GM12878 (cell line): ENCODE measurements around the gene ZNF777. TPM values are rescaled to one million over a fixed set of nuclear protein-coding genes. Genes with fewer than 3 reads are reported as not detected.

Experiments
- ATAC-seq: fragments of 200-7000 bp; cut with Tn5 transposase; 3 replicates; pipeline ENCODE4 v1.9.1; 2020; ENCODE audit warnings: mild to moderate bottlenecking, moderate library complexity
- BruUV-seq: library from RNA; stranded (reverse); fragments of 400-500 nt; replicated peaks from 2 replicates; lab custom pipeline; 2021; lab: Mats Ljungman, UMichigan
- CTCF ChIA-PET: fragments of 300-600 bp; sonication (Branson Sonifier 250); formaldehyde crosslinking; extraction: SDS; loops from one replicate; lab custom pipeline; 2021; ENCODE audit warnings: inconsistent platforms; lab: Yijun Ruan, JAX
- POLR2A ChIA-PET: fragments of 350-600 bp; formaldehyde crosslinking; extraction: SDS; loops from one replicate; lab custom pipeline; 2021; ENCODE audit warnings: inconsistent platforms; lab: Charles Lee
- RAD21 ChIA-PET: fragments of 300-600 bp; sonication (Branson Sonifier 250); formaldehyde crosslinking; loops from one replicate; lab custom pipeline; 2023; ENCODE audit warnings: antibody characterized with exemption; ENCODE audit not compliant: unreplicated experiment; lab: Charles Lee
- SMC1A ChIA-PET: fragments of 300-600 bp; sonication (Branson Sonifier 250); formaldehyde crosslinking; loops from one replicate; lab custom pipeline; 2023; ENCODE audit not compliant: unreplicated experiment, uncharacterized antibody; lab: Charles Lee
- DNase-seq: peaks from one replicate; pipeline ENCODE4 v3.0.0-alpha.2; 2011; ENCODE audit warnings: low read depth, low spot score
- FAIRE-seq: peaks from 3 replicates; lab custom pipeline; 2011; peaks lifted over from hg19 to GRCh38; lab: Jason Lieb, UNC
- H2AFZ ChIP-seq: 2 replicates; pipeline ENCODE4 v1.6.0; 2011; ENCODE audit warnings: low read depth, low read length, control low read depth; ENCODE audit not compliant: control insufficient read depth
- H3K27ac ChIP-seq: 2 replicates; pipeline ENCODE4 v1.5.1; 2011; ENCODE audit warnings: control low read depth; ENCODE audit not compliant: control insufficient read depth, insufficient read depth
- H3K27me3 ChIP-seq, 2 experiments: replicated peaks in 1 of 2; 2 replicates each; pipeline versions ENCODE4 v1.6.0 to v1.6.1; 2011; ENCODE audit warnings: low read length in 1 of 2; ENCODE audit not compliant: control insufficient read depth in 2 of 2, insufficient read depth in 2 of 2
- H3K36me3 ChIP-seq, 2 experiments: 2 replicates each; pipeline ENCODE4 v1.5.1; 2011; ENCODE audit warnings: low read length in 1 of 2; ENCODE audit not compliant: control insufficient read depth in 2 of 2, insufficient read depth in 2 of 2
- H3K4me1 ChIP-seq: 2 replicates; pipeline ENCODE4 v1.6.1; 2011; ENCODE audit warnings: mild to moderate bottlenecking, low read length, moderate library complexity, mixed read lengths; ENCODE audit not compliant: control insufficient read depth, insufficient read depth
- H3K4me2 ChIP-seq: 2 replicates; pipeline ENCODE4 v1.6.0; 2011; ENCODE audit warnings: control low read depth; ENCODE audit not compliant: control insufficient read depth, insufficient read depth
- H3K4me3 ChIP-seq: fragments of 200-600 bp; sonication (generic); 2 replicates; pipeline ENCODE4 v1.5.1; 2016
- H3K79me2 ChIP-seq: 2 replicates; pipeline ENCODE4 v1.6.0; 2011; ENCODE audit warnings: low read length; ENCODE audit not compliant: control insufficient read depth, insufficient read depth
- H3K9ac ChIP-seq: 2 replicates; pipeline ENCODE4 v1.8.0; 2011; ENCODE audit warnings: low read length, control low read depth, mixed read lengths; ENCODE audit not compliant: control insufficient read depth, insufficient read depth
- H3K9me3 ChIP-seq: replicated peaks from 3 replicates; pipeline ENCODE4 v1.5.1; 2011; ENCODE audit warnings: mild to moderate bottlenecking, low read length; ENCODE audit not compliant: control insufficient read depth, insufficient read depth
- H4K20me1 ChIP-seq: 2 replicates; pipeline ENCODE4 v1.6.0; 2011; ENCODE audit not compliant: control insufficient read depth, insufficient read depth
- BRCA1 ChIP-seq: IDR thresholded peaks from 2 replicates; pipeline ENCODE4 v1.6.1; 2011; ENCODE audit warnings: low read depth, low read length, improper control_type of control experiment
- CBFB ChIP-seq: IDR thresholded peaks from 2 replicates; pipeline ENCODE4 v1.6.1; 2016; ENCODE audit warnings: antibody characterized with exemption, low read depth
- CHD4 ChIP-seq: fragments of 200-600 bp; sonication (generic); IDR thresholded peaks from 2 replicates; pipeline ENCODE4 v1.6.1; 2016; ENCODE audit warnings: mild to moderate bottlenecking
- CTCF ChIP-seq, 3 experiments: IDR thresholded peaks in 2 of 3; conservative IDR thresholded peaks in 1 of 3; 2 replicates each; pipeline ENCODE4 v1.5.1; 2011; ENCODE audit warnings: low read depth in 3 of 3, low read length in 3 of 3, mild to moderate bottlenecking in 3 of 3, control low read depth in 2 of 3, moderate library complexity in 2 of 3, inconsistent platforms in 1 of 3, mixed read lengths in 1 of 3; ENCODE audit not compliant: control insufficient read depth in 2 of 3, insufficient read depth in 1 of 3; ENCODE audit errors: extremely low read depth in 1 of 3
- E2F8 ChIP-seq: fragments of 450-650 bp; IDR thresholded peaks from 2 replicates; pipeline ENCODE4 v1.6.1; 2018; ENCODE audit warnings: mild to moderate bottlenecking, low read depth, moderate library complexity; ENCODE audit not compliant: partially characterized antibody
- EED ChIP-seq: sonication (generic); IDR thresholded peaks from 2 replicates; pipeline ENCODE4 v1.6.1; 2016; ENCODE audit warnings: antibody characterized with exemption, low read depth
- LARP7 ChIP-seq: fragments of 450-650 bp; IDR thresholded peaks from 2 replicates; pipeline ENCODE4 v1.6.1; 2017; ENCODE audit warnings: mild to moderate bottlenecking
- MYC ChIP-seq: IDR thresholded peaks from 2 replicates; pipeline ENCODE4 v1.6.1; 2011; ENCODE audit warnings: mild to moderate bottlenecking, low read length, moderate library complexity, inconsistent platforms; ENCODE audit not compliant: insufficient read depth, insufficient replicate concordance, insufficient read length, severe bottlenecking
- NFIC ChIP-seq: IDR thresholded peaks from 2 replicates; pipeline ENCODE4 v1.6.1; 2012; ENCODE audit warnings: low read depth, mild to moderate bottlenecking, inconsistent platforms, low read length, moderate library complexity
- POLR2AphosphoS5 ChIP-seq: IDR thresholded peaks from 2 replicates; pipeline ENCODE4 v1.6.1; 2011; ENCODE audit warnings: mild to moderate bottlenecking, low read length, inconsistent platforms
- POU2F2 ChIP-seq: IDR thresholded peaks from 3 replicates; pipeline ENCODE4 v1.6.1; 2011; ENCODE audit warnings: low read depth, mild to moderate bottlenecking, low read length, borderline replicate concordance
- SRF ChIP-seq, 2 experiments: IDR thresholded peaks; 2 replicates each; pipeline ENCODE4 v1.6.1; 2011; ENCODE audit warnings: low read depth in 2 of 2, low read length in 2 of 2, mild to moderate bottlenecking in 1 of 2, moderate library complexity in 1 of 2
- TAF1 ChIP-seq: IDR thresholded peaks from 2 replicates; pipeline ENCODE4 v1.6.1; 2011; ENCODE audit warnings: mild to moderate bottlenecking, low read depth, low read length, borderline replicate concordance
- WGBS: methylation state at CpG from one replicate; pipeline ENCODE4 v1.1.6; 2016; ENCODE audit warnings: low lambda C conversion rate; ENCODE audit not compliant: insufficient replicate concordance, insufficient coverage; ENCODE audit errors: missing lambda C conversion rate; 5-methylcytosine and 5-hydroxymethylcytosine counted together
- in situ Hi-C: fragments of 300-500 bp; cut with MboI; formaldehyde crosslinking; loops from 9 replicates; pipeline ENCODE4 v1.14.3; 2018; ENCODE audit warnings: mixed read lengths
- intact Hi-C: fragments of 100-400 bp; cut with micrococcal nuclease; formaldehyde crosslinking; loops from one replicate; pipeline ENCODE4 v1.14.2; 2022; ENCODE audit not compliant: unreplicated experiment
- polyA plus RNA-seq, 11 experiments: library from polyadenylated mRNA; depleted of rRNA in 4 of 11; unstranded in 6 of 11; stranded (reverse) in 5 of 11; fragments of >200 nt; fragmentation: Nextera tagmentation in 4 of 11; fragmentation: Illumina TruSeq in 1 of 11; extraction: Ambion mirVana in 4 of 11; extraction: Trizol in 1 of 11; gene quantifications; 1 replicate in 1 of 11; 2 replicates in 10 of 11; pipeline versions ENCODE4 v1.2.1 to v1.2.3, GENCODE V29; 2011 to 2016; ENCODE audit warnings: inconsistent platforms in 2 of 11, missing spikeins in 2 of 11, low read depth in 1 of 11
- total RNA-seq, 4 experiments: library from RNA; depleted of rRNA in 3 of 4; stranded (reverse); fragments of >200 nt in 3 of 4; fragmentation: Illumina TruSeq in 1 of 4; extraction: Trizol in 1 of 4; gene quantifications; 2 replicates each; pipeline versions ENCODE4 v1.2.1 to v1.2.3, GENCODE V29; 2013 to 2021

Gene ZNF777
- total and polyA plus RNA-seq, 10 of the 15 experiments (the other 5 are each of a cell fraction or from before 2014, with no cell fraction given): 0.03 to 16.0 (median 3.7) TPM

DNA sequence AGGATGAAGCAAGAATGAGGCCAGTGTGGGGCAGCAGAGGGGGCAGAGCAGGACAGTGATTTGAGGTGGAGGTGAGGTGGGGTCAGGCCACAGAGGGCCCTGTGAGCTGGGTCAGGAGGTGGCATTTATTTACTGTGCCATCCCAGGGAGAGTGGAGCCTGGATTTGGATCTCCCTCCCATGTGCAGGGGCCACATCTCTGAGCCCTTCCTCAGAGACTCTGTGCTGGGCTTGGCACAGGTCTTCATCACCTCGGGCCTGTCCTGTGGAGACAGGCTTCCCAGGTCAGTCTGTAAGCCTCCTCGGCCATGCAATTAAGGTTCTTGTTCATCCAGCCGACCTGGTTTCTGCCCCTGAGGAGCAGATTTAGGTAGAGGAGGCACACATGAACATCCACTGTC lies 40.9 kb downstream of the ZNF777 start (continued):
- TF ChIP-seq E2F8 (no peak), CBFB (no peak), SRF (IDR thresholded peaks at IDR 0.05; ENCODE audit: low read depth in 2 of 2, low read length in 2 of 2) (no peak)

DNA sequence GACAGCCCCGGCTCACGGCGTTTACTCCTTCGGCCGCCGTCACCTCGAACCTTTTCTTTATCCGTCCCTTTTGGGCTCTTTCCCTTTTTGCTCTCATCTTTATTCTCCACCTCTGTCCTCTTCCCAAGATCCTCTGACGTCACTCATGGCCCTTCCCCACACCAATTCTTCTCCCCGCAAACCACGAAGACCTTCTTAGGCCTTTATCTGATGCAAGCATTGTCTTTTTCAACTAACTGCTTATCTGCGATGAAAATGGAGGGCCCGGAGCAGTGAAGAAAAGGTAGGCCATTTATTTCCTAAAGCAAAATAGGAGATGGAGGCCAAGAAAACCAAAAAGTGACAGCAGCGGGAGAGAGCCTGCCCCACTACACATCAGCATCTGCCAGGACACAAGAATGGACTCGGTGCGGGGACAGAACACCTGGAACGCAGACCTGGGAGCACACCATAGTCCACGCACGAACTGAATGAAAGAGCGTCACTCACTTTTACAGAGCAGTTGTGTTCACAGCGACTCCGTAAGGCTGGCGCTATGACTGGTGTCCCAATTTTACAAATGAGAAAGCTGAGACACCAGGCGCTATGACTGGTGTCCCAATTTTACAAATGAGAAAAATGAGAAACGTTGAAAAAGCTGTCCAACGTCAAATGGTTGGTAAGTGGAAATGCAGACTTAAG lies 45.3 kb downstream of the ZNF777 start:
- WGBS: 86% methylated on average over 26 of the region's 26 CpGs
- in situ Hi-C loops (no loop called here), intact Hi-C loops (no loop called here)
- Histone ChIP-seq H3K36me3 (no peaks in the 10 kb centered on the region), H3K4me1 (no peaks in the 10 kb centered on the region), H3K9ac (no peak overlapping the region), H4K20me1 (no peaks in the 10 kb centered on the region), H2AFZ (peak overlapping the region; percentile 12; the same call in 1 of the 2 replicates), H3K27me3 (no peaks in the 10 kb centered on the region; a peak in 1 of 4 replicates), H3K4me2 (no peak overlapping the region), H3K27ac (no peak overlapping the region), H3K4me3 (no peak overlapping the region), H3K9me3 (no peaks in the 10 kb centered on the region), H3K79me2 (no peaks in the 10 kb centered on the region)
- BruUV-seq: no TSS peak
- FAIRE-seq: no peak
- no peak for DNase-seq
- POLR2A ChIA-PET: interaction anchor here (0.5 kb wide), 1 partner anchor 357 kb away, joined by 3 read pairs; no protein-coding TSS in a partner anchor
- RAD21 ChIA-PET: no interaction called here
- SMC1A ChIA-PET: no interaction called here
- no peak for TF ChIP-seq CTCF (IDR thresholded peaks at IDR 0.05 in 2 of 3, conservative IDR thresholded peaks at IDR 0.05 in 1 of 3; ENCODE audit: control insufficient read depth in 2 of 3, extremely low read depth in 1 of 3, insufficient read depth in 1 of 3, low read depth in 3 of 3, low read length in 3 of 3)
- TF ChIP-seq CHD4: no peak
- no peak for TF ChIP-seq POU2F2
- TF ChIP-seq TAF1: no peak
- TF ChIP-seq MYC: no peak
- no peak for TF ChIP-seq EED
- no peak for TF ChIP-seq NFIC
- TF ChIP-seq BRCA1: no peak
- no peak for TF ChIP-seq POLR2AphosphoS5
- no peak for TF ChIP-seq LARP7
- ATAC-seq: no peak
- CTCF ChIA-PET: no interaction called here
